ENCODE results near the gene MBLAC2. TPM values are rescaled to one million over a fixed set of nuclear protein-coding genes. Genes with fewer than 3 reads are reported as not detected.
A peak's percentile ranks its signal among the peaks of the same experiment; 100 is the strongest.

MBLAC2 gene
- total RNA-seq, 4 donors from 2014 or later = 4.5 to 10.5 (median 6.5) TPM

GRCh38 chr5:90410178-90410762, 64.3 kb downstream of the MBLAC2 start:
- Histone ChIP-seq H3K36me3 (peaks cover 0 to 7% (median 0%) of the 10 kb centered on the region in 3 donors), H3K4me3 (peak overlapping the region; percentile 74 to 95 (median 91)), H3K4me1 (peaks cover 0 to 32% (median 0%) of the 10 kb centered on the region in 3 donors), H3K9me3 (no peaks in the 10 kb centered on the region), H3K27ac (peak overlapping the region; percentile 93 to 99 (median 98)), H3K27me3 (no peaks in the 10 kb centered on the region)
- intact Hi-C loops (cut with DNase I) = no loop called here
- 1 to 2% methylated on average over 10 of the region's 10 CpGs for WGBS, 2 donors
- peak in 1 of 6 experiments; percentile 23 for TF ChIP-seq CTCF (IDR thresholded peaks at IDR 0.05)
- TF ChIP-seq POLR2A (IDR thresholded peaks at IDR 0.05) = no peak
- DNase-seq = no peak

- Histone ChIP-seq H3K27me3 (no peaks in the 10 kb centered on the region), H3K36me3 (peaks cover 0 to 14% (median 0%) of the 10 kb centered on the region in 3 donors), H3K4me1 (peaks cover 0 to 32% (median 0%) of the 10 kb centered on the region in 3 donors), H3K4me3 (peak within 1 kb of the TSS; percentile 74 to 95 (median 91)), H3K27ac (peak within 1 kb of the TSS; percentile 98 to 99 (median 98)), H3K9me3 (no peaks in the 10 kb centered on the region)
- 1% methylated on average over 38 to 39 of the region's 51 CpGs for WGBS, 2 donors
- intact Hi-C loops (cut with DNase I) = no loop called here
- DNase-seq = peak; percentile 70
- TF ChIP-seq POLR2A (IDR thresholded peaks at IDR 0.05) (peak in 3 of 4 donors; percentile 74 to 88 (median 74)), CTCF (IDR thresholded peaks at IDR 0.05) (peak in 1 of 6 experiments; percentile 5)
These were observed 65.0 kb downstream of the MBLAC2 start, which contains the start of gene CETN3 for GRCh38 chr5:90409318-90410177. TSS of gene CETN3 (minus strand) at chr5:90409756. CDS start at chr5:90409661, 95 bp downstream.

GRCh38 chr5:90408571-90409317, 65.8 kb downstream of the MBLAC2 start:
- DNase-seq = no peak
- H3K4me3 ChIP-seq = peak overlapping the region; percentile 74 to 95 (median 91)
- H3K9me3 ChIP-seq = no peaks in the 10 kb centered on the region
- H3K4me1 ChIP-seq = peaks cover 0 to 32% (median 0%) of the 10 kb centered on the region in 3 donors
- peaks cover 0 to 22% (median 0%) of the 10 kb centered on the region in 3 donors for H3K36me3 ChIP-seq
- TF ChIP-seq POLR2A (IDR thresholded peaks at IDR 0.05) (no peak), CTCF (IDR thresholded peaks at IDR 0.05) (no peak)
- H3K27me3 ChIP-seq = no peaks in the 10 kb centered on the region
- intact Hi-C loops (cut with DNase I) = no loop called here
- H3K27ac ChIP-seq = peak overlapping the region; percentile 98 to 99 (median 98)
- 13 to 15% methylated on average over 14 of the region's 14 CpGs for WGBS, 2 donors

Other genes starting within 250 kb of the MBLAC2 start
- gene CETN3, start 65.0 kb downstream of the MBLAC2 start, total RNA-seq = 10 to 100 TPM in 3 of 4 donors, 1 to 10 TPM in 1; 6.9 to 29.8 (median 12.0) TPM
- 1 to 10 TPM; 1.1 to 9.3 (median 6.4) TPM for gene POLR3G, start 93 bp upstream of the MBLAC2 start, total RNA-seq
- gene LYSMD3, start 54.8 kb upstream of the MBLAC2 start, total RNA-seq = 10 to 100 TPM in 3 of 4 donors, 1 to 10 TPM in 1; 8.3 to 17.0 (median 14.2) TPM
- gene ADGRV1, start 84.0 kb upstream of the MBLAC2 start, total RNA-seq = 10 to 100 TPM in 1 of 4 donors, 1 to 10 TPM in 3; 1.9 to 14.1 (median 4.0) TPM

Data from esophagus squamous epithelium (tissue), 5 donors.